ENCODE results near the gene PLXNA2.
A peak's percentile ranks its signal among the peaks of the same experiment; 100 is the strongest.

The PLXNA2 gene

GRCh38 chr1:208135354-208135753 is 108.8 kb downstream of the PLXNA2 start:
- no peak for DNase-seq

GRCh38 chr1:208134491-208134890 is 109.7 kb downstream of the PLXNA2 start:
- DNase-seq = peak; percentile 9

GRCh38 chr1:208133355-208133754 is 110.8 kb downstream of the PLXNA2 start:
- no peak for DNase-seq

- DNase-seq = peak; percentile 79
Observed at GRCh38 chr1:208132287-208132882, 111.8 kb downstream of the PLXNA2 start.

GRCh38 chr1:208131621-208132286 is 112.4 kb downstream of the PLXNA2 start:
- peak; percentile 60 for DNase-seq

GRCh38 chr1:208129487-208129886 is 114.7 kb downstream of the PLXNA2 start:
- DNase-seq = no peak

GRCh38 chr1:208129060-208129459 is 115.1 kb downstream of the PLXNA2 start:
- DNase-seq = no peak

- DNase-seq = peak; percentile 71
Observed at GRCh38 chr1:208127792-208128529, 116.2 kb downstream of the PLXNA2 start.

- no peak for DNase-seq
Observed at GRCh38 chr1:208127284-208127683, 116.9 kb downstream of the PLXNA2 start.

GRCh38 chr1:208126108-208126507 is 118.1 kb downstream of the PLXNA2 start:
- no peak for DNase-seq

- DNase-seq = no peak
Observed at GRCh38 chr1:208122612-208123358, 121.4 kb downstream of the PLXNA2 start.

GRCh38 chr1:208121813-208122364 is 122.3 kb downstream of the PLXNA2 start:
- DNase-seq = no peak

- DNase-seq = no peak
Observed at GRCh38 chr1:208120431-208120790, 123.8 kb downstream of the PLXNA2 start.

- peak; percentile 7 for DNase-seq
Observed at GRCh38 chr1:208118841-208119606, 125.2 kb downstream of the PLXNA2 start.

GRCh38 chr1:208118306-208118705 is 125.9 kb downstream of the PLXNA2 start:
- no peak for DNase-seq

GRCh38 chr1:208117826-208118225 is 126.4 kb downstream of the PLXNA2 start:
- DNase-seq = no peak

GRCh38 chr1:208117409-208117808 is 126.8 kb downstream of the PLXNA2 start:
- DNase-seq = no peak

- DNase-seq = no peak
Observed at GRCh38 chr1:208115924-208116640, 128.1 kb downstream of the PLXNA2 start.

- no peak for DNase-seq
Observed at GRCh38 chr1:208113011-208113410, 131.2 kb downstream of the PLXNA2 start.

- no peak for DNase-seq
Observed at GRCh38 chr1:208112401-208112800, 131.8 kb downstream of the PLXNA2 start.

- no peak for DNase-seq
Observed at GRCh38 chr1:208111646-208112190, 132.5 kb downstream of the PLXNA2 start.
